Mesenchymal stem cell (in vitro differentiated cells and primary cell): Measurements from ENCODE around the gene RASL10A.

Experiments
- DNase-seq: peaks from one replicate; pipeline ENCODE4 v3.0.0-alpha.2; 2013
- H2AFZ ChIP-seq: one replicate; pipeline ENCODE4 v1.6.1; 2013; ENCODE audit warnings: low read depth, mild to moderate bottlenecking, control low read depth, inconsistent platforms, low read length, moderate library complexity
- H2AK5ac ChIP-seq: 2 replicates; pipeline ENCODE4 v1.6.1; 2013; ENCODE audit warnings: low read length, moderate library complexity, mild to moderate bottlenecking, inconsistent platforms; ENCODE audit not compliant: severe bottlenecking
- H2BK120ac ChIP-seq: one replicate; pipeline ENCODE4 v1.6.1; 2013; ENCODE audit warnings: low read depth, mild to moderate bottlenecking, inconsistent platforms, low read length, moderate library complexity
- H2BK12ac ChIP-seq, 2 experiments: one replicate each; pipeline ENCODE4 v1.6.1; 2013; ENCODE audit warnings: inconsistent platforms in 2 of 2, low read length in 2 of 2, mild to moderate bottlenecking in 2 of 2, moderate library complexity in 2 of 2, control low read depth in 1 of 2
- H2BK15ac ChIP-seq: one replicate; pipeline ENCODE4 v1.6.1; 2013; ENCODE audit warnings: mild to moderate bottlenecking, low read depth, inconsistent platforms; ENCODE audit not compliant: poor library complexity, severe bottlenecking
- H2BK5ac ChIP-seq: 2 replicates; pipeline ENCODE4 v1.6.1; 2013; ENCODE audit warnings: low read depth, mild to moderate bottlenecking, low read length, control low read depth, inconsistent platforms; ENCODE audit not compliant: poor library complexity, severe bottlenecking
- H3K14ac ChIP-seq, 2 experiments: one replicate each; pipeline ENCODE4 v1.6.1; 2013; ENCODE audit warnings: inconsistent platforms in 2 of 2, low read length in 2 of 2, control low read depth in 1 of 2, mild to moderate bottlenecking in 1 of 2, moderate library complexity in 1 of 2
- H3K18ac ChIP-seq, 2 experiments: one replicate each; pipeline ENCODE4 v1.6.1; 2013; ENCODE audit warnings: inconsistent platforms in 2 of 2, low read length in 2 of 2, control low read depth in 1 of 2, low read depth in 1 of 2, mild to moderate bottlenecking in 1 of 2
- H3K23ac ChIP-seq, 2 experiments: one replicate each; pipeline ENCODE4 v1.6.1; 2013; ENCODE audit warnings: inconsistent platforms in 2 of 2, low read length in 2 of 2, mild to moderate bottlenecking in 2 of 2, moderate library complexity in 2 of 2, control low read depth in 1 of 2
- H3K27ac ChIP-seq: 2 replicates; pipeline ENCODE4 v1.5.1; 2013; ENCODE audit warnings: mild to moderate bottlenecking, moderate library complexity, low read length, control low read depth, inconsistent platforms; ENCODE audit not compliant: poor library complexity, severe bottlenecking
- H3K27me3 ChIP-seq, 2 experiments: 2 replicates each; pipeline versions ENCODE4 v1.6.1 to v1.7.0; 2013; ENCODE audit warnings: low read length in 2 of 2, mild to moderate bottlenecking in 2 of 2, moderate library complexity in 2 of 2, control low read depth in 1 of 2, inconsistent platforms in 1 of 2; ENCODE audit not compliant: control insufficient read depth in 1 of 2, insufficient read depth in 1 of 2
- H3K36me3 ChIP-seq, 2 experiments: 2 replicates each; pipeline versions ENCODE4 v1.6.1 to v1.7.0; 2013; ENCODE audit warnings: low read length in 2 of 2, control low read depth in 1 of 2, inconsistent platforms in 1 of 2, low read depth in 1 of 2, mild to moderate bottlenecking in 1 of 2; ENCODE audit not compliant: insufficient read depth in 2 of 2, control insufficient read depth in 1 of 2
- H3K4ac ChIP-seq, 2 experiments: one replicate each; pipeline ENCODE4 v1.6.1; 2013; ENCODE audit warnings: inconsistent platforms in 2 of 2, low read length in 2 of 2, mild to moderate bottlenecking in 2 of 2, moderate library complexity in 2 of 2, control low read depth in 1 of 2, low read depth in 1 of 2
- H3K4me1 ChIP-seq: 2 replicates; pipeline ENCODE4 v1.6.1; 2013; ENCODE audit warnings: low read depth, low read length, control low read depth; ENCODE audit not compliant: control insufficient read depth, insufficient read depth
- H3K4me2 ChIP-seq: 2 replicates; pipeline ENCODE4 v1.6.1; 2013; ENCODE audit warnings: low read length, mild to moderate bottlenecking, inconsistent platforms; ENCODE audit not compliant: poor library complexity, severe bottlenecking
- H3K4me3 ChIP-seq, 2 experiments: 2 replicates each; pipeline versions ENCODE4 v1.5.1 to v1.7.0; 2013; ENCODE audit warnings: low read length in 2 of 2, mild to moderate bottlenecking in 2 of 2, control low read depth in 1 of 2, low read depth in 1 of 2; ENCODE audit not compliant: insufficient read depth in 1 of 2
- H3K79me1 ChIP-seq: replicated peaks from 2 replicates; pipeline ENCODE4 v1.6.1; 2013; ENCODE audit warnings: mild to moderate bottlenecking, control low read depth, low read length, inconsistent platforms; ENCODE audit not compliant: poor library complexity, severe bottlenecking
- H3K9ac ChIP-seq: 2 replicates; pipeline ENCODE4 v1.7.0; 2013; ENCODE audit warnings: mild to moderate bottlenecking, low read length, moderate library complexity
- H3K9me3 ChIP-seq: 2 replicates; pipeline ENCODE4 v1.7.0; 2013; ENCODE audit warnings: mild to moderate bottlenecking, low read length; ENCODE audit not compliant: control insufficient read depth
- H4K8ac ChIP-seq: one replicate; pipeline ENCODE4 v1.6.1; 2013; ENCODE audit warnings: inconsistent platforms, mild to moderate bottlenecking, low read length, moderate library complexity
- H4K91ac ChIP-seq: one replicate; pipeline ENCODE4 v1.6.1; 2013; ENCODE audit warnings: mild to moderate bottlenecking, low read length, inconsistent platforms
- WGBS: methylation state at CpG from one replicate; pipeline ENCODE4 v1.1.7; 2013; ENCODE audit warnings: mixed read lengths; 5-methylcytosine and 5-hydroxymethylcytosine counted together

Gene RASL10A

GRCh38 chr22:29329581-29329980 is 14.1 kb upstream of the RASL10A start:
- H3K4me3 ChIP-seq: no peak overlapping the region
- H3K9me3 ChIP-seq: no peaks in the 10 kb centered on the region
- no peak overlapping the region for H3K18ac ChIP-seq
- DNase-seq: no peak
- H3K27me3 ChIP-seq: no peaks in the 10 kb centered on the region
- no peak overlapping the region for H2BK5ac ChIP-seq
- WGBS: 91% methylated on average over 11 of the region's 11 CpGs
- peak overlapping the region; percentile 7 for H4K91ac ChIP-seq
- peaks cover 34% of the 10 kb centered on the region for H3K4me1 ChIP-seq
- no peak overlapping the region for H3K14ac ChIP-seq
- H3K27ac ChIP-seq: no peak overlapping the region
- no peak overlapping the region for H2BK120ac ChIP-seq
- H3K4me2 ChIP-seq: no peak overlapping the region
- H2AFZ ChIP-seq: no peak overlapping the region
- no peak overlapping the region for H2AK5ac ChIP-seq
- H3K23ac ChIP-seq: no peak overlapping the region
- H2BK12ac ChIP-seq: no peak overlapping the region
- no peak overlapping the region for H3K4ac ChIP-seq
- no peaks in the 10 kb centered on the region for H3K79me1 ChIP-seq
- no peak overlapping the region for H3K9ac ChIP-seq
- peak overlapping the region; percentile 44 for H2BK15ac ChIP-seq
- no peak overlapping the region for H4K8ac ChIP-seq
- H3K36me3 ChIP-seq: peaks cover 32 to 88% of the 10 kb centered on the region in 2 experiments

GRCh38 chr22:29328566-29329500 is 13.3 kb upstream of the RASL10A start:
- WGBS: 91% methylated on average over 26 of the region's 34 CpGs
- no peak overlapping the region for H2BK5ac ChIP-seq
- no peak overlapping the region for H3K18ac ChIP-seq
- H4K91ac ChIP-seq: no peak overlapping the region
- no peak overlapping the region for H2AFZ ChIP-seq
- H2BK12ac ChIP-seq: no peak overlapping the region
- H3K27ac ChIP-seq: no peak overlapping the region
- H3K9ac ChIP-seq: no peak overlapping the region
- no peak overlapping the region for H3K4me3 ChIP-seq
- H3K27me3 ChIP-seq: no peaks in the 10 kb centered on the region
- H4K8ac ChIP-seq: no peak overlapping the region
- no peak overlapping the region for H2BK120ac ChIP-seq
- no peak overlapping the region for H3K23ac ChIP-seq
- H3K9me3 ChIP-seq: no peaks in the 10 kb centered on the region
- peak overlapping the region; percentile 44 for H2BK15ac ChIP-seq
- H3K4me2 ChIP-seq: no peak overlapping the region
- H3K14ac ChIP-seq: no peak overlapping the region
- peaks cover 29 to 80% of the 10 kb centered on the region in 2 experiments for H3K36me3 ChIP-seq
- DNase-seq: no peak
- H2AK5ac ChIP-seq: no peak overlapping the region
- H3K4me1 ChIP-seq: peaks cover 32% of the 10 kb centered on the region
- H3K79me1 ChIP-seq: no peaks in the 10 kb centered on the region
- H3K4ac ChIP-seq: no peak overlapping the region

- no peak overlapping the region for H3K9ac ChIP-seq
- H2AFZ ChIP-seq: no peak overlapping the region
- H3K4me3 ChIP-seq: no peak overlapping the region
- no peak overlapping the region for H2BK15ac ChIP-seq
- no peak overlapping the region for H4K91ac ChIP-seq
- H3K18ac ChIP-seq: no peak overlapping the region
- peaks cover 32% of the 10 kb centered on the region for H3K4me1 ChIP-seq
- no peak overlapping the region for H4K8ac ChIP-seq
- 97% methylated on average over 4 of the region's 5 CpGs for WGBS
- no peaks in the 10 kb centered on the region for H3K79me1 ChIP-seq
- no peaks in the 10 kb centered on the region for H3K9me3 ChIP-seq
- no peak overlapping the region for H3K27ac ChIP-seq
- no peaks in the 10 kb centered on the region for H3K27me3 ChIP-seq
- H3K14ac ChIP-seq: no peak overlapping the region
- no peak overlapping the region for H3K23ac ChIP-seq
- no peak overlapping the region for H3K4ac ChIP-seq
- H2BK12ac ChIP-seq: no peak overlapping the region
- no peak overlapping the region for H3K4me2 ChIP-seq
- peaks cover 29 to 72% of the 10 kb centered on the region in 2 experiments for H3K36me3 ChIP-seq
- no peak for DNase-seq
- no peak overlapping the region for H2BK120ac ChIP-seq
- H2AK5ac ChIP-seq: no peak overlapping the region
- no peak overlapping the region for H2BK5ac ChIP-seq
Measured at GRCh38 chr22:29328055-29328454, 12.6 kb upstream of the RASL10A start.

- H2BK15ac ChIP-seq: no peak overlapping the region
- 94% methylated on average over 13 of the region's 15 CpGs for WGBS
Measured at GRCh38 chr22:29327089-29327764, 11.7 kb upstream of the RASL10A start.

More at GRCh38 chr22:29327089-29327764, 11.7 kb upstream of the RASL10A start:
- Histone ChIP-seq H3K79me1 (no peaks in the 10 kb centered on the region), H3K4me1 (peaks cover 32% of the 10 kb centered on the region), H3K4me2 (no peak overlapping the region), H2AFZ (no peak overlapping the region), H3K4ac (no peak overlapping the region), H3K36me3 (peaks cover 29 to 64% of the 10 kb centered on the region in 2 experiments), H3K9me3 (no peaks in the 10 kb centered on the region), H3K9ac (no peak overlapping the region), H2BK12ac (no peak overlapping the region), H4K8ac (no peak overlapping the region), H3K27me3 (no peaks in the 10 kb centered on the region), H3K18ac (no peak overlapping the region), H4K91ac (no peak overlapping the region), H2BK5ac (no peak overlapping the region), H3K14ac (no peak overlapping the region), H3K23ac (no peak overlapping the region), H3K27ac (no peak overlapping the region), H2BK120ac (no peak overlapping the region), H3K4me3 (no peak overlapping the region), H2AK5ac (no peak overlapping the region)
- no peak for DNase-seq
